Epithelial cell of esophagus (primary cell): ENCODE measurements around the gene CHST8.
"Not testable (repeated sequence)": the region's sequence is repeated elsewhere in the genome, so short reads cannot be mapped to it uniquely, and the experiment has no call there.

ENCODE experiments used
- DNase-seq: peaks from one replicate; pipeline ENCODE4 v3.0.0; 2010; ENCODE audit warnings: low read depth
- H3K4me3 ChIP-seq: 2 replicates; pipeline ENCODE4 v1.5.1; 2011; ENCODE audit warnings: mild to moderate bottlenecking, low read length, control low read depth
- TF ChIP-seq, protein P1 (sequence below): IDR thresholded peaks from 2 replicates; pipeline ENCODE4 v1.5.1; 2011; ENCODE audit warnings: low read depth, mild to moderate bottlenecking, low read length, control low read depth, inconsistent platforms; ENCODE audit not compliant: insufficient read depth; ENCODE audit errors: missing control alignments

Gene CHST8

GRCh38 chr19:33691736-33692135, 70.0 kb downstream of the CHST8 start:
- no peak overlapping the region for H3K4me3 ChIP-seq
- DNase-seq: no peak
- TF ChIP-seq, protein P1, sequence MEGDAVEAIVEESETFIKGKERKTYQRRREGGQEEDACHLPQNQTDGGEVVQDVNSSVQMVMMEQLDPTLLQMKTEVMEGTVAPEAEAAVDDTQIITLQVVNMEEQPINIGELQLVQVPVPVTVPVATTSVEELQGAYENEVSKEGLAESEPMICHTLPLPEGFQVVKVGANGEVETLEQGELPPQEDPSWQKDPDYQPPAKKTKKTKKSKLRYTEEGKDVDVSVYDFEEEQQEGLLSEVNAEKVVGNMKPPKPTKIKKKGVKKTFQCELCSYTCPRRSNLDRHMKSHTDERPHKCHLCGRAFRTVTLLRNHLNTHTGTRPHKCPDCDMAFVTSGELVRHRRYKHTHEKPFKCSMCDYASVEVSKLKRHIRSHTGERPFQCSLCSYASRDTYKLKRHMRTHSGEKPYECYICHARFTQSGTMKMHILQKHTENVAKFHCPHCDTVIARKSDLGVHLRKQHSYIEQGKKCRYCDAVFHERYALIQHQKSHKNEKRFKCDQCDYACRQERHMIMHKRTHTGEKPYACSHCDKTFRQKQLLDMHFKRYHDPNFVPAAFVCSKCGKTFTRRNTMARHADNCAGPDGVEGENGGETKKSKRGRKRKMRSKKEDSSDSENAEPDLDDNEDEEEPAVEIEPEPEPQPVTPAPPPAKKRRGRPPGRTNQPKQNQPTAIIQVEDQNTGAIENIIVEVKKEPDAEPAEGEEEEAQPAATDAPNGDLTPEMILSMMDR: no peak

DNA sequence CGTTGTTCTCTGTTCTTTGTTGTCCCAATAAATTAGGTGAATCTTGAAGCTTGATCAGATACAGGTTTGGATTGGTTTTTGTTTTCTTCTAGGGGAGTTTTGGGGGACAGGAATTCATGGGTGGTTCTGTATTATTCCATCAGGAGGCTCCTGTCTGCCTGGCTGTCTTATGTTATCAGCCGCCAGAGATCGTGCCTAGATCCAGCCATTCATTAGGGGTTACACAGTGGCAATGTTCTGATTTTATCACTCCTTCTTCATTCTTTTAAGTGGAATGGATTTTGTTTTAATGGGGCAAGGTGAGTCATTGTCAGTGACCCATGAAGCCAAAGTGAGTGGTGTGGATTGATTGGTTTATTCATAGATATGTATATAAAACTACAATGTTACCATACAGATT, 71.9 kb downstream of the CHST8 start:
- no peak for DNase-seq
- TF ChIP-seq, protein P1: no peak
- H3K4me3 ChIP-seq: no peak overlapping the region

DNA sequence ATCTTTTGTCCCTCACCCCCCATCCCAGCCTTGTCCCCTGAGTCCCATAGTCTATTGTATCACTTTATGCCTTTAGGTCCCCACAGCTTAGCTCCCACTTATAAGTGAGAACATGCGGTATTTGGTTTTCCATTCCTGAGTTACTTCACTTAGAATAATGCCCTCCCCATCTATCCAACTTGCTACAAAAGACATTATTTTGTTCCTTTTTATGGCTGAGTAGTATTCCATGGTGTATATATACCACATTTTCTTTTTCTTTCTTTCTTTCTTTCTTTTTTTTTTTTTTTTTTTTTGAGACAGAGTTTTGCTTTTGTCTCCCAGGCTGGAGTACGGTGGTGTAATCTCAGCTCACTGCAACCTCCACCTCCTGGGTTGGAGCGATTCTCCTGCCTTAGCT, 73.8 kb downstream of the CHST8 start:
- DNase-seq, H3K4me3 ChIP-seq: not testable (repeated sequence)

- DNase-seq: no peak
- TF ChIP-seq, protein P1: no peak
- H3K4me3 ChIP-seq: no peak overlapping the region
Measured at GRCh38 chr19:33697766-33698165, 76.0 kb downstream of the CHST8 start.

DNA sequence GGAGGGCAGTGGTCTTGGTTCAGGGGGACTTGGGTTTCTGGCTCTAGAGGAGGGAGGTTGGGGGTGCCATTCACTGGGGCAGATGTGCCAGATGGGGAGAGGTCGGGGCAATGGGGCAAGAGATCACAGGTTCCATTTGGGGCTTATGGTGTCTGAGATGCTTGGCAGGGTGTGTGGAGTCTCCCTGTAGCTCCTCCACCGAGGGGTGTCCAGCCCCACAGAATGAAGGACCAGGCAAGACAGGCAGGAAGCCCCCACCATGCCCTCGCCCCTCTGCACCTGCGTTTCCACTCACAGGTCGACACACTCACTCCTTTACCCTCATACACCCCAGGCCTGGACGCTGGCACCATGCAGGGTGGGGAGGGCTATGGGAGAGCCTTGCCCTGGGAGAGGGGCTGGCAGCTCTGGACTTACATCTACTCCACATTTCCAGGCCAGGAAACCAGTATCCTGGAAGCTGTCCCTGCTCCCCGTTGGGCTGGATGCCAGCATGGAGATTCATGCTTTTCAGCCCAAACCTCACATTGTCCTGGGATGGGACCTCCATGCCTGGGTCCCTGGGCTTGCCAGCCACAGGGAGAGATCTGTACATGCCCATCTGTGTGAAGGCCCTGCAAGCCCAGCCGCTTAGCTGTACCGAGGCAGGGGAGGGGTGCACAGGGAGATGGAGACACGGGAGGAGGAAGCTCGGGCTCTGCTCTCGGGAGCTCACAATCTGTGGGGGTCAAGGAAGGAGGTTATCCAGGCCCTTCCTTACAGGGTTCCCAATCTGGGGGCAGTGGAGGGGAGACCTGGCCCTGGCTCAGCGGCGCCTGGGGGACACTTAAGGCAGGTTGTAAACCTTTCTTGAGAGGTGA, 77.1 kb downstream of the CHST8 start:
- DNase-seq: no peak
- TF ChIP-seq, protein P1: no peak
- no peak overlapping the region for H3K4me3 ChIP-seq

DNA sequence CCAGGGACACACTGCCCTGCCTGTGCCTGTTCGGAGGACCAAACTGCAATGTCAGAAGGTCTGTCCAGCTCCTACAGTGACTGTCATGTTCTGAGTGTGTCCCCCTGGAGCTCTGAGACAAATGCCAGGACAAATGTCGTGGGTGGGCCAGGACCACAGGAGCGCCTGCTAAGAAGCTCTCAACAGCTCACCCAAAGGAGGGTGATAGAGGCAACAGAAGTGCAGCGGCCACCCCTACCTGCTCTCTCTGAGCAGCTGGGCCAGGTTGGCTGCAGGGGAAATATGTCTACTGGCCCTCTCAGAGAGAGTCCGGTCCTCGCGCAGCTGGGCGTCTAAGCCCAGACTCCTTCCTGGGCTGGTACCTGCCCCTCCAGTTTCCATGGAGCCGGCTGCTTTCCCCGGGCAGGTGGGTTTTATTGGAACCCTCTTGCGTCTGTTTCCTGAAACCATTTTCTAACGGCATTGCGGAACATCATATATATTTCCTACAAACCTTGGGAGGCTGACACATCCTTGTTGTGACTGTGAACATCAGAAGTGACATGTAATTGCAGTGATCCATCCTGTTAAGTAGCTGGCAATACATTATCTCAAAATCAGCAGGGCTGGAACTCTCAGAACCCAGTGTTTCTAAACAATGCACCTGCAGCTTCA, 78.1 kb downstream of the CHST8 start:
- H3K4me3 ChIP-seq: no peak overlapping the region
- TF ChIP-seq, protein P1: no peak
- DNase-seq: no peak

DNA sequence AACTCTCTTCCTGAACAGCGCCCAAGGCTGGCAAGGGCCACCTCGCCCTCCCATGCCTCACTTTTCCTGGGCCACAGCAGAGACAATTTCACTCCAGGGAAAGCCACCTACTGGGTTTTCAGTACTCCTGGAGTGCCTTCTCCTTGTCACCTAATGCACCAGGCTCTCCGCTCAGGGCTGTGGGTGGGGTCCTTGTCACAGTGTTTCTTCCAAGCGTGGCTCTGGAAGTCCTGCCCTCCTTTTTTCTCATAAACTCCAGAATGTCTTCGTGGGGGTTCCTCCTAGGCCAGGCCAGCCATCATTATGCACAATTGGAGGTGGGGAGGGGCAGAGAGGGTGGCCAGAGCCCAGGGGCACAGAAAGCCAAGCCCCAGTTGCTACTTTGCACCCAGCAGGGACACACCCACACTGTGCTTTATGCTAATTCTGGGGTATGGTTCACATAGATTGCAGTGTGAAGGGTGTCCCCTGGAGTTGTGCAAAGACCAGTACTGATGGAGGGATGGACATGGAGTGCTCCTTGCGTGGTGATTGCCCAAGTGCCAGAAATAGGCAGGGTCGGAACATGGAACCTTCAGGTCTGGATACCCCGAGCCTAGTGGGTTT, 78.8 kb downstream of the CHST8 start:
- no peak for DNase-seq
- no peak overlapping the region for H3K4me3 ChIP-seq
- TF ChIP-seq, protein P1: no peak
